BLaER1 (cell line): ENCODE results near the gene ESPNL.
"Not testable (repeated sequence)": the region's sequence is repeated elsewhere in the genome, so short reads cannot be mapped to it uniquely, and the experiment has no call there.

Source experiments
- H3K27ac ChIP-seq: shearing (Covaris generic); formaldehyde crosslinking; 2 replicates; pipeline ENCODE4 v1.8.1; 2022
- H3K27me3 ChIP-seq: shearing (Covaris generic); formaldehyde crosslinking; 2 replicates; pipeline ENCODE4 v1.8.1; 2022
- H3K36me3 ChIP-seq: shearing (Covaris generic); formaldehyde crosslinking; 2 replicates; pipeline ENCODE4 v1.8.1; 2022
- H3K4me1 ChIP-seq: shearing (Covaris generic); formaldehyde crosslinking; 2 replicates; pipeline ENCODE4 v1.8.1; 2022
- H3K4me2 ChIP-seq: shearing (Covaris generic); formaldehyde crosslinking; 2 replicates; pipeline ENCODE4 v1.8.1; 2022
- H3K4me3 ChIP-seq: shearing (Covaris generic); formaldehyde crosslinking; 2 replicates; pipeline ENCODE4 v1.8.1; 2022
- H3K9ac ChIP-seq: shearing (Covaris generic); formaldehyde crosslinking; 2 replicates; pipeline ENCODE4 v1.8.1; 2022
- H3K9me3 ChIP-seq: shearing (Covaris generic); formaldehyde crosslinking; 2 replicates; pipeline ENCODE4 v1.8.1; 2022
- H4K20me1 ChIP-seq: shearing (Covaris generic); formaldehyde crosslinking; 2 replicates; pipeline ENCODE4 v1.8.1; 2022
- Cebpa-rat ChIP-seq: shearing (Covaris generic); IDR thresholded peaks from 2 replicates; pipeline ENCODE4 v1.8.1; 2022

The ESPNL gene

DNA sequence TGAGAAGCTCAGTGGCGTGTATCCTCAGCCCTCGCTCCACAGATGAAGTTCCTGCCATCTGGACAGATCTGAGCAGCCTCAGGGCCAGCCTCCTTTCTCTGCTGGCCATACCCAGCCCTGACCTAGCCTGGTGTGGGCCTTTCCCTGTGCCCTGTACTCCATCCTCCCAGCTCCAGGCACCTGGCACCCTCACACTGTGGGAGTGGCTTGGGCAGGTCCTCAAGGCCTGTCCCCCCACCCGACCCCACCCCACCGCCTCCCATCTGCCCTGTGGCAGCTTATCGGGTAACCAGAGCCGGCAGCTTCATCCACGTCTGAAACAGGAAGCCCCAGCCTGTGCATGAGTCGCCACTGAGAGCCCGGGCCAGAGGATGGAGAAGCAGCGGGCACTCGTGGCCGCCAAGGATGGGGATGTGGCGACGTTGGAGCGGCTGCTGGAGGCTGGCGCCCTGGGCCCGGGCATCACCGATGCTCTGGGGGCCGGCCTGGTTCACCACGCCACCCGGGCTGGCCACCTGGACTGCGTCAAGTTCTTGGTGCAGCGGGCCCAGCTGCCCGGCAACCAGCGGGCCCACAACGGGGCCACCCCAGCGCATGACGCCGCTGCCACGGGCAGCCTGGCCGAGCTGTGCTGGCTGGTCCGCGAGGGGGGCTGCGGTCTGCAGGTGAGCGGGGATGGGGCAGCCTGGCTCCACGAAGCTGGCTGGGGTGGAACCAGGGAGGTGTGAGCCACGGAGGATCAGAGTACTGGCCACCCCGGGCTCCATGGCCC, at the start of gene ESPNL:
ESPNL (plus strand) TSS at position 292 of the 772 bp plus-strand sequence; CDS start at position 372, 80 bp downstream.
- H3K9me3 ChIP-seq: no peaks in the 10 kb centered on the region
- peak within 1 kb of the TSS; percentile 50 for H3K4me3 ChIP-seq
- peak within 1 kb of the TSS; percentile 57 for H3K27ac ChIP-seq
- peak within 1 kb of the TSS; percentile 93 for H3K4me2 ChIP-seq
- TF ChIP-seq Cebpa-rat: no peak
- H3K4me1 ChIP-seq: peaks cover 76% of the 10 kb centered on the region
- H3K36me3 ChIP-seq: no peaks in the 10 kb centered on the region
- no peaks in the 10 kb centered on the region for H4K20me1 ChIP-seq
- no peaks in the 10 kb centered on the region for H3K27me3 ChIP-seq
- peak within 1 kb of the TSS; percentile 45; the same call in 1 of the 2 replicates for H3K9ac ChIP-seq

DNA sequence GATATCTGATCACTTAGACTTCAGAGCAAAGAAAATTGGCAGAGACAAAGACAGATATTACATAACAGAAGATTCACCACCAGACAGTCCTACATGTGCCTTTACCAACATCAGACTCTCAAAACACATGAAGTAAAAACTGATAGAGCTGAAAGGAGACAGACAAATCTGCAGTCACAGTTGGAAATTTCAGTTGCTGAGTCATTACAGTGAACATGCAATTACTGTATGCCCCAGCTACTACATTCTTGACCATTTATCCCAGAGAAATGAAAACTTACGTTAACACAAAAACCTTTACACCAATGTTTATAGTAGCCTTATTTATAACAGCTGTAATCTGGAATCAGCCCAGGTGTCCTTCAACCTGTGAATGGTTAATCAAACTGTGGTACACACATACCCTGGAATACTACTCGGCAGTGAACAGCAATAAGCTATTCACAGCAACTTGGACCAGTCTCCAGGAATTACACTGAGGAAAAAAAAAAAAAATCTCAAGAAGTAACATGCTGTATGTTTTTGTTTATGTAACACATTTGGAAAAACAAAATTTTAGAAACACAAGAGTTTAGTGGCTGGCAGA, 46.9 kb upstream of the ESPNL start:
- no peak overlapping the region for H3K4me2 ChIP-seq
- H4K20me1 ChIP-seq: no peaks in the 10 kb centered on the region
- H3K9me3 ChIP-seq: peaks cover 2% of the 10 kb centered on the region; the same call in 1 of the 2 replicates
- no peaks in the 10 kb centered on the region for H3K36me3 ChIP-seq
- no peak overlapping the region for H3K4me3 ChIP-seq
- H3K27me3 ChIP-seq: no peaks in the 10 kb centered on the region
- no peaks in the 10 kb centered on the region for H3K4me1 ChIP-seq
- no peak overlapping the region for H3K9ac ChIP-seq
- H3K27ac ChIP-seq: no peak overlapping the region
- no peak for TF ChIP-seq Cebpa-rat

- no peak for TF ChIP-seq Cebpa-rat
- H3K4me3 ChIP-seq: no peak overlapping the region
- H3K9ac ChIP-seq: no peak overlapping the region
- no peak overlapping the region for H3K27ac ChIP-seq
- no peaks in the 10 kb centered on the region for H4K20me1 ChIP-seq
- H3K27me3 ChIP-seq: no peaks in the 10 kb centered on the region
- no peaks in the 10 kb centered on the region for H3K9me3 ChIP-seq
- no peak overlapping the region for H3K4me2 ChIP-seq
- H3K36me3 ChIP-seq: no peaks in the 10 kb centered on the region
- H3K4me1 ChIP-seq: peaks cover 8% of the 10 kb centered on the region
Observed at GRCh38 chr2:238055841-238056240, 44.3 kb upstream of the ESPNL start.

DNA sequence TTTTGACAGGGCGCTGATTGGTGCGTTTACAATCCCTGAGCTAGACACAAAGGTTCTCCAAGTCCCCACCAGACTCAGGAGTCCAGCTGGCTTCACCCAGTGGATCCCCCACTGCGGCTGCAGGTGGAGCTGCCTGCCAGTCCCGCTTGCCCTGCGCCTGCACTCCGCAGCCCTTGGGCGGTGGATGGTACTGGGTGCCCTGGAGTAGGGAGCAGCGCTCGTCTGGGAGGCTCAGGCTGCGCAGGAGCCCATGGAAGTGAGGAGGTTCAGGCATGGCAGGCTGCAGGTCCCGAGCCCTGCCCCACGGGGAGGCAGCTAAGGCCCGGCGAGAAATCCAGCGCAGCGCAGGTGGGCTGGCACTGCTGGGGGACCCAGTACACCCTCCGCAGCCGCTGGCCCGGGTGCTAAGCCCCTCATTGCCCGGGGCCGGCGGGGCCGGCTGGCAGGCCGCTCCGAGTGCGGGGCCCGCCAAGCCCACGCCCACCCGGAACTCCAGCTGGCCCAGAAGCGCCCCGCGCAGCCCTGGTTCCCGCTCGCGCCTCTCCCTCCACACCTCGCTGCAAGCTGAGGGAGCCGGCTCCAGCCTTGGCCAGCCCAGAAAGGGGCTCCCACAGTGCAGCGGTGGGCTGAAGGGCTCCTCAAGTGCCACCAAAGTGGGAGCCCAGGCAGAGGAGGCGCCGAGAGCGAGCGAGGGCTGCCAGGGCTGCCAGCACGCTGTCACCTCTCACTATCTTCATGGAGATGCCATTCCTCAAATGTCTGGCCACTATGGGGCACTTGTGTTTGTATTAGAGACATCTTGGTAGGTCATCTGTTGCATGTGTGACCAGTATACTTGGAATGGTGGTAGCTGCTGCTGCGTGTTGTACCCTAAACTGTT, 42.2 kb upstream of the ESPNL start:
- H3K27ac ChIP-seq, H3K9ac ChIP-seq, H3K4me3 ChIP-seq, H3K36me3 ChIP-seq, H3K4me2 ChIP-seq, H4K20me1 ChIP-seq, H3K27me3 ChIP-seq, H3K9me3 ChIP-seq: not testable (repeated sequence)
- H3K4me1 ChIP-seq: peaks cover 23% of the 10 kb centered on the region

- Histone ChIP-seq H3K4me2 (peak overlapping the region; percentile 94), H4K20me1 (no peaks in the 10 kb centered on the region), H3K9me3 (no peaks in the 10 kb centered on the region), H3K27me3 (no peaks in the 10 kb centered on the region), H3K27ac (no peak overlapping the region), H3K4me1 (peaks cover 32% of the 10 kb centered on the region), H3K9ac (no peak overlapping the region), H3K4me3 (peak overlapping the region; percentile 92; the same call in 1 of the 2 replicates), H3K36me3 (peaks cover 13% of the 10 kb centered on the region)
- TF ChIP-seq Cebpa-rat: no peak
Observed at GRCh38 chr2:238059505-238059904, 40.6 kb upstream of the ESPNL start.

DNA sequence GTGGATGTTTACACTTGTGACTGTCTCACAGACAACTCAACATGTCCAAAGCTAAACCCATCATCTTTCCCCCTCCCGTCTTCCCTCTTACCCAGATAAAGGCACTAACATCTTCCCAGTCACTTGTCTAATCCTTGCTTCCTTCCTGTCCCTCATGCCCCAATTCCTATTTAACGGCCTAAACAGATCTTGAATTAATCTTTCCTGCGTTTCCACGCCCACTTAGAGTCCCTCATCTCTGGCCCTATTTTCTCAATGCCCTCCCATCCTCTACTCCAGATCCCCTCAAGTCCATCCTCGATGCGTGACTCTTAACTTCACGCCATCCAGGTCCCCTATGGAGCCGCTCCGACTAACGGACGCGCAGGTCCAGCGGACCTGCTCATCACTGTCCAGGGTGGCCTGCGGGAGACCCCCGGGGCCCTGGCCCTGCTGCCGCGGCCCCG, 40.0 kb upstream of the ESPNL start:
- TF ChIP-seq Cebpa-rat: no peak
- Histone ChIP-seq H3K9ac (peak overlapping the region; percentile 91), H3K9me3 (no peaks in the 10 kb centered on the region), H3K27me3 (no peaks in the 10 kb centered on the region), H3K4me3 (peak overlapping the region; percentile 92), H3K4me2 (peak overlapping the region; percentile 94), H4K20me1 (no peaks in the 10 kb centered on the region), H3K27ac (peak overlapping the region; percentile 93), H3K36me3 (peaks cover 19% of the 10 kb centered on the region), H3K4me1 (peaks cover 32% of the 10 kb centered on the region)

GRCh38 chr2:238060542-238061314, 39.4 kb upstream of the ESPNL start, which contains the start of gene SCLY:
Gene SCLY, plus strand, starts transcription at chr2:238061001. Its CDS starts 54 bp downstream, at chr2:238061055.
- peak within 1 kb of the TSS; percentile 93 for H3K27ac ChIP-seq
- peak within 1 kb of the TSS; percentile 91 for H3K9ac ChIP-seq
- no peaks in the 10 kb centered on the region for H3K27me3 ChIP-seq
- H3K4me1 ChIP-seq: peaks cover 32% of the 10 kb centered on the region
- H3K36me3 ChIP-seq: peaks cover 25% of the 10 kb centered on the region
- H4K20me1 ChIP-seq: no peaks in the 10 kb centered on the region
- H3K4me2 ChIP-seq: peak within 1 kb of the TSS; percentile 95
- peak within 1 kb of the TSS; percentile 92 for H3K4me3 ChIP-seq
- H3K9me3 ChIP-seq: no peaks in the 10 kb centered on the region
- no peak for TF ChIP-seq Cebpa-rat

DNA sequence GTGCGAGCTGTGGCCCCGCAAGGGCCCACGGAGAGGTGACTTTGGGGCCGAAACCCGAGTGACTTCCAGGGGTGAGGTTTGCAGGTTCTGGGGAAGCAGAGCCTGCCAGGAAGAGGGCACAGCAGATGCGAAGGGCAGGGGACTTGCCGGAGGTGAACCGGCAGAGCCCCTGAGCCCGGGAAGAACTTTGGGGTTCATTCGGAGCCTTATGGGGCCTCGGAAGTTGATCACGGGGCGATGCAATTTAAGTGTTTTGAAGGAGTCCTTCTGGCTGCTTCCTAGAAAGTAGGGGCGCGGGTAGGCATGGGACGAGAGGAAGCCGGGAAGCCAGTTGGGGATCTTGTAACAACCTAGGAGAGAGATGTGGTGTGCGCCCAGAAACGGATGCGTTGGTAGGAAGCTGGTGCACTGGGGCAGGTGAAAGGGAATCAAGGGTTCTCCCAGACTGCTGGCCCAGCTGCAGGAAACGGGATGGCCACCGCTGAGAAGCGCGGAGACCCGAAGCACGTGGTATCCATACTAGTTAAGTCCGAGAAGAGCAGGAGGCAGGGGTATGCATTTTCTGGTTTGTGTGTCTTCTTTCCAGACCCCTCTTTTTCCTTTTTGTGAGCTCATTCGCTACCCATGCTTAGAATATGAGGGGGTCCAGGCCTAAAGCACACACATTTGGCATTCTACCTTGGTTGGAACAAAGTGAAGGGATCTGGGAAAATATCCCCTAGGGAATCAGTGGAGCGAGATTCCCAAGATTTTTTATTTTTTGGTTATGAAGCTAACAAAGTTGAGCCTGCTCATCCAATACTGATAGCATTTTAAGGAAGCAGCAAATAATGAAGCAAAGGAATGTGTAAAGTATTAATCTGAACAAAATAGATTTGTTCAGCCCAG, 38.6 kb upstream of the ESPNL start:
- Histone ChIP-seq H3K36me3 (peaks cover 34% of the 10 kb centered on the region), H3K4me3 (peak overlapping the region; percentile 92), H4K20me1 (no peaks in the 10 kb centered on the region), H3K27ac (peak overlapping the region; percentile 67), H3K4me1 (peaks cover 32% of the 10 kb centered on the region), H3K27me3 (no peaks in the 10 kb centered on the region), H3K4me2 (peak overlapping the region; percentile 95), H3K9ac (peak overlapping the region; percentile 91), H3K9me3 (0 out of 2 replicates have a peak, but pooled peaks cover 5% of the 10 kb centered on the region)
- TF ChIP-seq Cebpa-rat: no peak
